ENCODE data around the gene GMPPA.
A peak's percentile ranks its signal among the peaks of the same experiment; 100 is the strongest.

The GMPPA gene

DNA sequence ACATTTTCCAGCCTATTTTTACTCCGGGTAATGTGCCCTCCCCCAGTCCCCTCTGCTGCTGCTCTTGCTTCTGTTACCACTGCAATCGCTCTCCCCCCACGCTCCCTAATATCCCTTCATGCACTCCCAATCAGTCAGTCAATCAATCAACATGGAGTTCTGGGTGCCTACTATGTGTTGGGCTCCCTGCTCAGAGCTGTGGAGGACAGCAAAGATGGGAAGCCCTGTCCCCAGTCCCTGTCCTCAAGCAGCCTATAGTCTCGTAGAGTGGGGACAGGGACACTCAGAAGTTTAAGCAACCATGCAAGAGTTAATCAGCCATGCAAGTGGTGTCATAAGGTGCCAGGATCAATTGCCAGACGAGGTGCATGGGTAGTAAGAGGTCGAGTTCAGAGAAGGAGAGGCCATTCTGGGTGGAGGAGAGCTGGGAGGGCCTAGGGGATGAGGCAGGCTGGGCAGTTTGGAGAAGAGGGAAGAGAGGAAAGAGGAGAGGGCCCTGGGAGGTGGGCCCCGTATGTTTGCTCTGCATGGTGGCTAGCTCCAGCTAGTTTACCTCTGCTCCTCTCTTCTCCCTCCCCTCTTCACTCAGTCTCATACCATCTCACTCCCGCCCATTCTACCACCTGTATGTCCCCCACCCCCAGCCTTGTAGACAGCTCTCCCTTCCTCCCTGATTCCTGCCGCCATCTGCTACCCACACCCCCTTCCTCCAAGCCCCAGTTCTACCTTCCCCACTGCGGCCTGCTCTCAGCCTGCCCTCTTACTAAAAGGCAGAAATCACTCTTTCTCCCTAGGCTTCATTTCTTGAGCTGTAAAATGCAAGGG, 19.5 kb downstream of the GMPPA start:
- DNase-seq (ENCODE audit: low read depth in 2 of 3, low spot score in 2 of 3), result no peak

DNA sequence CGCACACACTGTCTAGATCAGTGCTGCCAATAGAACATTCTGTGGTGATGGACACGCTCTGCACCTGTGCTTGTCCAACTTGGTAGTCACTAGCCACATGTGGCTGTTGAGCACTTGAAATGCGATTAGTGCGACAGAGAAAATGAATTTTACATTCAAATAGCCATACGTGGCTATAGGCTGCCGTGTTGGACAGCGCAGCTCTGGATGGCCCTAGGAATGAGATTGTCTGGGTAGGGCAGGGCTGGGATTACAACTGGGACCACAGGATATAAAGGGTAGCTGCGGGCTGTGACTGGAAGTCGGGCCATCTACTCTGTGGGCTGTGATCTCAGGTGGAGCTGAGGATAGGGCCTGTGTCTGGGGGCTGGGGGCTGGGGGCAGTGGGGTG, 20.8 kb downstream of the GMPPA start:
- DNase-seq (ENCODE audit: low read depth in 2 of 3, low spot score in 2 of 3), result no peak

- DNase-seq (ENCODE audit: low read depth in 2 of 3, low spot score in 2 of 3), result no peak
Measured at GRCh38 chr2:219520079-219520478, 21.4 kb downstream of the GMPPA start.

- DNase-seq (ENCODE audit: low read depth in 2 of 3, low spot score in 2 of 3), result no peak
Measured at GRCh38 chr2:219521066-219521880, 22.6 kb downstream of the GMPPA start.

- no peak for DNase-seq (ENCODE audit: low read depth in 2 of 3, low spot score in 2 of 3)
Measured at GRCh38 chr2:219522111-219523030, 23.7 kb downstream of the GMPPA start.

DNA sequence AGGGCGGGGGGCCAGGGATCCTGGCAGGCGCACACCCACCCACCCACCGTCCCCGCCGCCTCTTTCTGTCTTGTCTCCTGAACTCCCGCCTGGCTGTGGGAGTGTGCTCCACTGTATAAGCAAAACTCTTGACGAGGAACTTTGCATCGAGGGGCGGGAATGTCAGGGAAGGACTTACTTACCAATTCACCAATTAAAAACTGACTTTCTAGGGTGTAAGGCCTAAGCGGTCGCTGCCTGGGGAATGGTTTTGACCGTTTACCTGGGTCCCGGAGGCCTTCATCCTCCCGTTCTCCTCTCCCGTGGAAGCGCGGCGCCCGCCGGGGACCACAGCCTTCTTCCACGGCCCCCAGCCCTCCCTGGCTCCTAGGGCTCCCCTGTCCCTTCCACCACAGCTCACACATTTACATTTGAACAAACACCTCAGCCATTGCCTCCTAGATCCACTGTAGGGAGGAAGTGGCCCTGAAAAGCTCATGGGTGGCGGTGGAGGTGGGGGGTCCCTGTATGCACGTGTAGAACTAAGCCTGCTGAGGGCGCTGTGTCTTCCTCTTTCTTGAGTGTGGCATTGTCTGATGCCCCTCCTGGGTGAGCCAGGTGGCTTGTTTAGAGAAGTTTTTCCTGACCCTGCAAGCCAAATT, 24.5 kb downstream of the GMPPA start:
- no peak for DNase-seq (ENCODE audit: low read depth in 2 of 3, low spot score in 2 of 3)

DNA sequence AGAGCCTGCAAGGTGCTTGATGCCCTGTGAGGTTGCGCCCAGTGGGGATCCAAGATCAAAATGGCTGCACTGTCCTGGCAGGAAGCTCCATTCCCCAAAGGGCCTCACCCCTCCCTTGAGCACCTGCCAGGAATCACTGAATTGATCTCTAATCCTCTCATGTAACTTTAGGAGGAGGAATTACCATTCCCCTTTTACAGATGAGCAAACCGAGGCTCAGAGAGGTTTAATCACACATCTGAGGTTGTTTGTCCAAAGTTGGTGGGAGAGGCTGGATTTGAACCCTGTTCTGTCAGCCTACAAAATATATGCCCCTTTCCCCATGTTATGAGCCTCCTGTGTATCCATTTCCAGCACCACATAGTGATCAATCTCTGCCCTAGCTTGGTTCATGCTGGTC, 26.1 kb downstream of the GMPPA start:
- DNase-seq (ENCODE audit: low read depth in 2 of 3, low spot score in 2 of 3), result no peak

GRCh38 chr2:219525533-219526232, 27.0 kb downstream of the GMPPA start:
- DNase-seq (ENCODE audit: low read depth in 2 of 3, low spot score in 2 of 3), result no peak

- no peak for DNase-seq (ENCODE audit: low read depth in 2 of 3, low spot score in 2 of 3)
Measured at GRCh38 chr2:219526320-219527075, 27.8 kb downstream of the GMPPA start.

DNA sequence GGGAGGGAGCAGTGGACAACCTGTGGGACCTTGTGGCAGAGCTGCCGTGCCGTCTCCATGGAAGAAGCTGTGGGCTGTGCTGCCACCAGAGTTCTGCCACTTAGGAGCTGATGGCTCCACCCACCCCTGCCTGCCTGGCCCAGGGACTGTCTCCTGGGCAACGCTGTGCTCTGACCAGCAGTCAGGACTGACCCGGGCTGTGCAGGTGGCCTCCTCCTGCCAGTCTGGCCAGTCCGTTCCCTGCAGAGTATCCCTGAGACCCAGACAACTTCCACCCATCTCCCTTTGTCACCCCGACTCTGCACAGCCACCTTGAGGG, 28.3 kb downstream of the GMPPA start:
- no peak for DNase-seq (ENCODE audit: low read depth in 2 of 3, low spot score in 2 of 3)

GRCh38 chr2:219527472-219527871, 28.8 kb downstream of the GMPPA start:
- DNase-seq (ENCODE audit: low read depth in 2 of 3, low spot score in 2 of 3), result no peak

DNA sequence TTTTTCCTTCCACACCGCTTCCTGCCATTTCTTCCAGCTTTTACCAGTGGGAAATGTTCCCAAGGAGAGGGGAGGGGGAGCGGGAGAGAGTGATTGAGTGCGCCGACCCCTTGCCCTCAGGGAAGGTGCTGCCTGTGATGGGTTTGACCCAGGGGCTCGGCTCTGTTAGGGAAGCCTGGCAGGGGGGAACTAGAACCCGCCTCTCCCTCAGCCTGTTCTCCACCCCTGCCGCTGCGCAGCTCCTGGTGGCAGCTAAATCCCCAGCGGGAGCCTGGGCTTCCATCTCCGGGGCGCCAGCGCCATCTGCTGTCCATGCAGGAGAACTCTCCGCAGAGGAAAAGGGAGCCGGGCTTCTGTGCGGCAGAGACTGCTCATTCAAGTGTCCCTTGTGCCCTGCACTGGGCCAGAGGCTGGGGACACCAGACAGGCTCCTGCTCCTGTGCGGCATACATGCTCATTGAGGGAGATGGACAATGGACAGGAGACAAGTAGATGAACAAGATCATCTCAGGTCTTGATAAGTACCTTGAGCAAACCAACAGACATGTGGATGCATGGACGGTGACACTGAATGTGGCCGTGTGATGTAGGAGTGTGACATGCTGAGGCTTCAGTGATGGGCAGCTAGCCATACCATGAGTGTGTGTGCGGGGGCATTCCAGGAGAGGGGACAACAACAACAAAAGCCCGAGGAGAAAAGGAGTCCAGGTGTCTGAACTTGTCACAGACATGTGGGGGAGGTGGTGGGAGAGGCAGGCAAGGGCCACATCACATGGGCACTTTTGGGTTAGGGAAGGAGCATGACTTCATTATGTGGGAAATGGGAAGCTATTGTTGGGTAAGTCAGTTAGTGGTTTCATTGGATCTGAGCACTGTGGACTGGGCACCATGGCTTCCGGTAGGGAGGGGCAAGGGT, 31.6 kb downstream of the GMPPA start:
- DNase-seq (ENCODE audit: low read depth in 2 of 3, low spot score in 2 of 3), result peak; percentile 54 to 81 (median 81)

GRCh38 chr2:219531639-219532377, 33.1 kb downstream of the GMPPA start:
- DNase-seq (ENCODE audit: low read depth in 2 of 3, low spot score in 2 of 3), result no peak

DNA sequence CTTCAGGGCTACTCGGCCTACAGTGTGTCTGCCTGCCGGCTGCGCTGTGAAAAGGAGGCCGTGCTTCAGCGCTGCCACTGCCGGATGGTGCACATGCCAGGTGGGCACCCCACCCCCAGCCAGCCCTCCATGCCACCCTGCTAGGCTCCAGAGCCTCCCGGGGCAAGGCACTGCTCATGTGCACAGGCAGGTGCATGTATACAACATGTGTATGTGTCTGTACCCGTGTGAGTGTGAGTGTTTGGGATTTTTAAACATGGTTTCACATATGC, 33.6 kb downstream of the GMPPA start:
- no peak for DNase-seq (ENCODE audit: low read depth in 2 of 3, low spot score in 2 of 3)

DNA sequence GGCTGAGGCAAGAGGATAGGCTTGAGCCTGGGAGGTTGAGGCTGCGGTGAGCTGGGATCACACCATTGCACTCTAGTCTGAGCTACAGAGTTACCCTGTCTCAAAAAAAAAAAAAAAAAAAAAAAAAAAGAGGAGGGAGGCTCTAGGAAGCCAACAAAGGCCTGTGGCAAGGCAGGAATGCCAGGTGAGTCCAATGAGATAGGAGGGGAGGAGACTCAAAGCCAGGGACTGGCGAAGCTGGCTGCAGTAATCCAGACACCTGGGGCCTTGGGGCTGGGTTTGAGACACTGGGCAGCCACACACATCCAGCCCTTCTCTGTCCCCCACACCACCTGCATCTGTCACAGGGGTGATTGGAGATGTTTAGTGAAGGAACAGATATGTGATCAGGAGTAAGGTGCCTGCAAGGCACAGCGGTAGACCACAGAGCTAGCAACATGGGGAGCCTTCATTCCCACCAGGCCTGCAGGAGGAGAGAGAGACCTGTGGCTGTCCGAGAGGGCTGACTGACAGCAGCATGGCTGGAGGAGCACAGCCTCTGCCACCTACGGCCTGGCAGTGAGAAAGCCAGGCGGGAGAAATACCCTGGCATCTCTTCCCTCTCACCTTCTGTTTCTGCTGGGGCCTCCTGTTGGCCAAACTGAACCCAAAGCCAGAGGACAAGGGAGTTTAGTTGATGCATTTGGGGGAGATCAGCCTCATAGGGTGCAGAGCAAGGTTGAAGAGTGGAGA, 35.4 kb downstream of the GMPPA start:
- DNase-seq (ENCODE audit: low read depth in 2 of 3, low spot score in 2 of 3), result no peak

DNA sequence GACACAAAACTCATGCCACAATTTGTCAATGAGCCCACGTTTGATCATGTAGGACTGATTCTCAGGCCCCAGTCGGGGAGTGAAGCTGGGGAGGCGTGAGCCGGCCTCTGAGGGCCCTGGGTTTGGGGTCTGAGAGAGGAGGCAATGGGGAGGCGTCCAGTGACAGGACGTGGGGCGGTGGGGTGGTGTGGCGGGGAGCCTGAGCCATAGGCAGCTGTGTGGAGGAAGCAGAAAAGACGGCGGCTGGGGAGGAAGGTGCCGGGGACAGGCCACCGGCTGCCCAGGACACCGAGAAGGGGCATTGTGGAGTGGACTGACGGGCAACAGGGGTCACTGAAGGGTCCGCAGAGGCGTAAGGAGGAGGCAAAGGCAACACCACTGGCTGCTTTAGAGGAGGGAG, 37.7 kb downstream of the GMPPA start:
- DNase-seq (ENCODE audit: low read depth in 2 of 3, low spot score in 2 of 3), result no peak

DNA sequence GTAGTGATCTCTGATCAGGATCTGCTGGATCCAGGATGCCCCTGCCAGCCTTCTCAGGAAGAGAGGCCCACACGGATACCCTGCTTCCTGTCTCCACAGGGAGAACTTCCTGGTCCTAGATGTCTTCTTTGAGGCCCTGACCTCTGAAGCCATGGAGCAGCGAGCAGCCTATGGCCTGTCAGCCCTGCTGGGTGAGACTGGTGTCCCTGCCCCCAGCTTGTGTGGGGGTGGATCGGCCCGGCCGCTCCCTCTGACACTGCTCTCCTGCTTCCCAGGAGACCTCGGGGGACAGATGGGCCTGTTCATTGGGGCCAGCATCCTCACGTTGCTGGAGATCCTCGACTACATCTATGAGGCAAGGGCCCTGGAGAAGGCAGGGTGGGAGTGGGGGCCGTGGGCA, 38.3 kb downstream of the GMPPA start:
- DNase-seq (ENCODE audit: low read depth in 2 of 3, low spot score in 2 of 3), result no peak

Measured in activated CD8-positive, alpha-beta memory T cell treated with anti-CD3 and anti-CD28 coated beads for 48 hours (primary cell).